CD4-positive, alpha-beta T cell (primary cell): ENCODE data around the gene BDNF. TPM values are rescaled to one million over a fixed set of nuclear protein-coding genes. Genes with fewer than 3 reads are reported as not detected.

Experiments used
- ATAC-seq: fragments of 200-7000 bp; cut with Tn5 transposase; one replicate; pipeline ENCODE4 v1.10.0; 2022; ENCODE audit warnings: mild to moderate bottlenecking; ENCODE audit not compliant: poor library complexity
- CTCF ChIA-PET: fragments of 350-600 bp; sonication (Branson Sonifier 250); formaldehyde crosslinking; loops from one replicate; lab custom pipeline; 2021; ENCODE audit warnings: antibody characterized with exemption, inconsistent platforms; lab: Charles Lee
- POLR2A ChIA-PET: fragments of 350-600 bp; sonication (Branson Sonifier 250); formaldehyde crosslinking; loops from one replicate; lab custom pipeline; 2021; ENCODE audit warnings: antibody characterized with exemption, inconsistent platforms; lab: Charles Lee
- DNase-seq, 14 experiments: peaks; one replicate each; pipeline ENCODE4 v3.0.0-alpha.2; 2013 to 2020; ENCODE audit warnings: mixed read lengths in 2 of 14
- H3K27ac ChIP-seq, 2 donors: one replicate each; pipeline versions ENCODE4 v1.5.1 to v1.7.0; 2013; ENCODE audit warnings: low read length in 2 of 2, low read depth in 1 of 2, mild to moderate bottlenecking in 1 of 2
- H3K27me3 ChIP-seq, 2 experiments: 1 replicate in 1 of 2; 2 replicates in 1 of 2; pipeline versions ENCODE4 v1.6.1 to v1.7.0; 2013; ENCODE audit warnings: low read length in 2 of 2, control low read depth in 1 of 2, mild to moderate bottlenecking in 1 of 2, moderate library complexity in 1 of 2; ENCODE audit not compliant: insufficient read depth in 2 of 2, control insufficient read depth in 1 of 2
- H3K36me3 ChIP-seq: one replicate; pipeline ENCODE4 v1.6.1; 2013; ENCODE audit warnings: low read length, control low read depth; ENCODE audit not compliant: insufficient read depth
- H3K4me1 ChIP-seq: one replicate; pipeline ENCODE4 v1.6.1; 2013; ENCODE audit warnings: low read length, control low read depth; ENCODE audit not compliant: insufficient read depth
- H3K4me3 ChIP-seq: one replicate; pipeline ENCODE4 v1.5.1; 2013; ENCODE audit warnings: mild to moderate bottlenecking, low read length, moderate library complexity
- H3K9me3 ChIP-seq, 2 experiments: 1 replicate in 1 of 2; 2 replicates in 1 of 2; pipeline versions ENCODE4 v1.6.1 to v1.7.0; 2013; ENCODE audit warnings: low read length in 2 of 2, mild to moderate bottlenecking in 2 of 2, control low read depth in 1 of 2, moderate library complexity in 1 of 2; ENCODE audit not compliant: control insufficient read depth in 1 of 2, insufficient read depth in 1 of 2
- H3K27ac Mint-ChIP-seq: one replicate; pipeline ENCODE4 v1.8.0; 2020; ENCODE audit warnings: mixed read lengths
- H3K27me3 Mint-ChIP-seq: one replicate; pipeline ENCODE4 v1.8.0; 2021; ENCODE audit warnings: mixed read lengths
- H3K36me3 Mint-ChIP-seq: one replicate; pipeline ENCODE4 v1.8.0; 2021; ENCODE audit warnings: low read depth, mixed read lengths
- H3K4me1 Mint-ChIP-seq: one replicate; pipeline ENCODE4 v1.8.0; 2021; ENCODE audit warnings: low read depth, mixed read lengths
- H3K4me3 Mint-ChIP-seq: one replicate; pipeline ENCODE4 v1.8.0; 2020; ENCODE audit warnings: mild to moderate bottlenecking, mixed read lengths
- H3K9me3 Mint-ChIP-seq: one replicate; pipeline ENCODE4 v1.8.0; 2020; ENCODE audit warnings: mixed read lengths
- CTCF ChIP-seq: fragments of 200-600 bp; IDR thresholded peaks from one replicate; pipeline ENCODE4 v1.8.0; 2022; ENCODE audit warnings: antibody characterized with exemption, mild to moderate bottlenecking
- intact Hi-C, 2 experiments: fragments of 100-400 bp; cut with DNase I in 1 of 2; cut with micrococcal nuclease in 1 of 2; formaldehyde crosslinking; loops; one replicate each; pipeline versions ENCODE4 v1.15.1 to v1.9.0; 2023 to 2025; cut with DNase I, micrococcal nuclease
- total RNA-seq, 174 experiments: library from RNA in 2 of 174; stranded (reverse) in 2 of 174; gene quantifications; one replicate each; pipeline ENCODE4 v1.2.3 and lab custom pipeline; 2021 to 2026

Gene BDNF
- total RNA-seq, 2 experiments from 2014 or later: not detected

GRCh38 chr11:27717801-27718229, 17.6 kb upstream of the BDNF start:
- Mint-ChIP-seq H3K9me3 (peaks cover 9% of the 10 kb centered on the region), H3K27ac (no peak overlapping the region), H3K27me3 (peaks cover 86% of the 10 kb centered on the region), H3K36me3 (no peaks in the 10 kb centered on the region), H3K4me1 (peaks cover 5% of the 10 kb centered on the region), H3K4me3 (no peak overlapping the region)
- Histone ChIP-seq H3K9me3 (peaks cover 13 to 31% of the 10 kb centered on the region in 2 experiments), H3K4me3 (no peak overlapping the region), H3K27me3 (peaks cover 41 to 74% of the 10 kb centered on the region in 2 experiments), H3K27ac (no peak overlapping the region), H3K36me3 (no peaks in the 10 kb centered on the region), H3K4me1 (peaks cover 4% of the 10 kb centered on the region)
- ATAC-seq (no peak), DNase-seq (no peak)
- TF ChIP-seq CTCF: no peak
- ChIA-PET CTCF (no interaction called here), POLR2A (no interaction called here)
- intact Hi-C loops: no loop called here

- H3K36me3 Mint-ChIP-seq: no peaks in the 10 kb centered on the region
- H3K4me1 Mint-ChIP-seq: peaks cover 5% of the 10 kb centered on the region
- POLR2A ChIA-PET: no interaction called here
- peaks cover 41 to 70% of the 10 kb centered on the region in 2 experiments for H3K27me3 ChIP-seq
- H3K36me3 ChIP-seq: no peaks in the 10 kb centered on the region
- no peak overlapping the region for H3K27ac Mint-ChIP-seq
- no peak overlapping the region for H3K4me3 Mint-ChIP-seq
- peaks cover 4% of the 10 kb centered on the region for H3K4me1 ChIP-seq
- intact Hi-C loops: no loop called here
- ATAC-seq (no peak), DNase-seq (no peak)
- H3K9me3 ChIP-seq: peaks cover 13 to 27% of the 10 kb centered on the region in 2 experiments
- H3K4me3 ChIP-seq: no peak overlapping the region
- H3K27me3 Mint-ChIP-seq: peaks cover 85% of the 10 kb centered on the region
- CTCF ChIA-PET: no interaction called here
- no peak for TF ChIP-seq CTCF
- peaks cover 9% of the 10 kb centered on the region for H3K9me3 Mint-ChIP-seq
- no peak overlapping the region for H3K27ac ChIP-seq
Observed at GRCh38 chr11:27717377-27717776, 17.1 kb upstream of the BDNF start.

- TF ChIP-seq CTCF: no peak
- POLR2A ChIA-PET: no interaction called here
- H3K9me3 Mint-ChIP-seq: peaks cover 9% of the 10 kb centered on the region
- peaks cover 81% of the 10 kb centered on the region for H3K27me3 Mint-ChIP-seq
- Histone ChIP-seq H3K27ac (no peak overlapping the region), H3K4me3 (no peak overlapping the region), H3K27me3 (peaks cover 36 to 65% of the 10 kb centered on the region in 2 experiments), H3K9me3 (peaks cover 13 to 21% of the 10 kb centered on the region in 2 experiments), H3K4me1 (peaks cover 1% of the 10 kb centered on the region), H3K36me3 (no peaks in the 10 kb centered on the region)
- peaks cover 5% of the 10 kb centered on the region for H3K4me1 Mint-ChIP-seq
- H3K4me3 Mint-ChIP-seq: no peak overlapping the region
- CTCF ChIA-PET: no interaction called here
- DNase-seq (no peak), ATAC-seq (no peak)
- H3K36me3 Mint-ChIP-seq: no peaks in the 10 kb centered on the region
- H3K27ac Mint-ChIP-seq: no peak overlapping the region
- intact Hi-C loops: no loop called here
Observed at GRCh38 chr11:27716835-27717234, 16.6 kb upstream of the BDNF start.
